GM12892 (cell line): ENCODE measurements around the gene TBX1.

Experiments used
- POLR2A ChIP-seq: IDR thresholded peaks from 2 replicates; pipeline ENCODE4 v1.6.1; 2011; ENCODE audit warnings: low read depth, low read length, control low read depth
- POLR2AphosphoS5 ChIP-seq: IDR thresholded peaks from 2 replicates; pipeline ENCODE4 v1.6.1; 2011; ENCODE audit warnings: low read depth, low read length, control low read depth

DNA sequence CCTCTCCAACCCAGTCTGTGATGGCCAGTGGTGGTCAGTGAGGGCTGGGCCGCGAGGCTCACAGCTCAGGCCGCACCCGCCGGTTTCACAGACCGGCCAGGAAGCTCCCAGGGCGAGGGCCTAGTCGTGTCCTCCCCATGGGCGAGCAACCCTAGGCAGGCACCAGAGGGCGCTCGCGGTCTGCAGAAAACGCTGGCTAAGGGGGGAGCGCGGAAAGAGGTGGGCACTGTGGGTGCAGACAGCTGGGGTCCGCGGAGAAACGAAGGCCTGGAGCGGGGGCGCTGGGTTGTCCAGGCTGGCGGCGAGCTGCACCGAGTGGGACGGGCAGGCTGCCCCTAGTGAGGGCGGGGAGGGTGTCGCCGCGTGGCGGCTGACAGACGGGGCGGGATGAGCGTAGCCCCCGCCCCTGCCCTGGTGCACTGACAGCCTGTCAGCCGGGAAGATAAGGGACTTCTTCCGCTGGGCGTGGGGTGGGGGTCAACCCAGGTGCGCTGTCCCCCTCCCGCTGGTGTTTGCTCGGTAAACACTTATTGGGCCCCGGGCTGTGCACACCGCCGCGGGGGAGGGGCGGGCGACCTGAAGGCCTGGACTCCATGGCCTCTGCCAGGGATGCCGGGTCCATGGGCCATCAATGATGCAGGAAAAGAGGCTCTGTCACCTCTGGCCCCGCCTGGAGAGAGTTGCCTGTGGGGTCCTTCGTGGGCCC is 29.8 kb upstream of the TBX1 start:
- TF ChIP-seq POLR2AphosphoS5, result no peak
- TF ChIP-seq POLR2A, result no peak
